H9 (cell line): ENCODE results near the gene EBP. TPM values are rescaled to one million over a fixed set of nuclear protein-coding genes. Genes with fewer than 3 reads are reported as not detected.

ENCODE experiments used
- DNase-seq: peaks from one replicate; pipeline ENCODE4 v3.0.0-alpha.2; 2017
- H2AFZ ChIP-seq: one replicate; pipeline ENCODE4 v1.6.1; 2013; ENCODE audit warnings: mild to moderate bottlenecking, low read length, control low read depth, moderate library complexity
- H2AK5ac ChIP-seq: 2 replicates; pipeline ENCODE4 v1.6.1; 2013; ENCODE audit warnings: low read length, control low read depth, mixed read lengths; ENCODE audit not compliant: insufficient read length
- H2BK120ac ChIP-seq: one replicate; pipeline ENCODE4 v1.6.1; 2013; ENCODE audit warnings: low read depth, mild to moderate bottlenecking, low read length, control low read depth, inconsistent platforms; ENCODE audit not compliant: poor library complexity, severe bottlenecking
- H2BK12ac ChIP-seq: 2 replicates; pipeline ENCODE4 v1.6.1; 2013; ENCODE audit warnings: low read length, control low read depth, mixed read lengths, low read depth; ENCODE audit not compliant: insufficient read length
- H2BK15ac ChIP-seq: 2 replicates; pipeline ENCODE4 v1.6.1; 2013; ENCODE audit warnings: low read depth, low read length, control low read depth
- H2BK20ac ChIP-seq: one replicate; pipeline ENCODE4 v1.6.1; 2013; ENCODE audit warnings: low read depth, mild to moderate bottlenecking, low read length, control low read depth, inconsistent platforms; ENCODE audit not compliant: poor library complexity, severe bottlenecking
- H2BK5ac ChIP-seq: 2 replicates; pipeline ENCODE4 v1.6.1; 2013; ENCODE audit warnings: low read length, control low read depth, mixed read lengths; ENCODE audit not compliant: insufficient read length
- H3K14ac ChIP-seq: 2 replicates; pipeline ENCODE4 v1.6.1; 2013; ENCODE audit warnings: low read length, control low read depth; ENCODE audit not compliant: insufficient read depth
- H3K18ac ChIP-seq: 2 replicates; pipeline ENCODE4 v1.6.1; 2013; ENCODE audit warnings: low read depth, mild to moderate bottlenecking, mixed read lengths, low read length, control low read depth; ENCODE audit not compliant: insufficient read length
- H3K23ac ChIP-seq: 2 replicates; pipeline ENCODE4 v1.6.1; 2013; ENCODE audit warnings: low read length, control low read depth, mixed read lengths, low read depth; ENCODE audit not compliant: insufficient read length
- H3K23me2 ChIP-seq: 2 replicates; pipeline ENCODE4 v1.6.1; 2013; ENCODE audit warnings: low read depth, mild to moderate bottlenecking, mixed read lengths, low read length, control low read depth; ENCODE audit not compliant: insufficient read length, poor library complexity, severe bottlenecking
- H3K27ac ChIP-seq: 2 replicates; pipeline ENCODE4 v1.5.1; 2013; ENCODE audit warnings: low read length, control low read depth, mixed read lengths, low read depth; ENCODE audit not compliant: insufficient read length
- H3K27me3 ChIP-seq: 2 replicates; pipeline ENCODE4 v1.6.1; 2013; ENCODE audit warnings: low read length, control low read depth, inconsistent platforms; ENCODE audit not compliant: insufficient read depth
- H3K4ac ChIP-seq: 2 replicates; pipeline ENCODE4 v1.6.1; 2013; ENCODE audit warnings: low read depth, mild to moderate bottlenecking, control low read depth, inconsistent platforms, low read length, moderate library complexity
- H3K4me1 ChIP-seq: 2 replicates; pipeline ENCODE4 v1.6.1; 2013; ENCODE audit warnings: low read length, control low read depth, inconsistent platforms; ENCODE audit not compliant: insufficient read depth
- H3K4me2 ChIP-seq: 2 replicates; pipeline ENCODE4 v1.6.1; 2013; ENCODE audit warnings: low read length, control low read depth, mixed read lengths; ENCODE audit not compliant: insufficient read length, insufficient read depth
- H3K56ac ChIP-seq: 2 replicates; pipeline ENCODE4 v1.6.1; 2013; ENCODE audit warnings: low read depth, mild to moderate bottlenecking, mixed read lengths, low read length, control low read depth; ENCODE audit not compliant: insufficient read length
- H3K79me1 ChIP-seq: 2 replicates; pipeline ENCODE4 v1.6.1; 2013; ENCODE audit warnings: low read depth, mild to moderate bottlenecking, moderate library complexity, low read length, control low read depth, inconsistent platforms; ENCODE audit not compliant: insufficient read depth, poor library complexity, severe bottlenecking
- H3K79me2 ChIP-seq: 2 replicates; pipeline ENCODE4 v1.6.1; 2013; ENCODE audit warnings: low read length, control low read depth, inconsistent platforms; ENCODE audit not compliant: insufficient read depth
- H3K9ac ChIP-seq: 2 replicates; pipeline ENCODE4 v1.6.1; 2013; ENCODE audit warnings: low read length, control low read depth, mixed read lengths; ENCODE audit not compliant: insufficient read length; ENCODE audit errors: extremely low read depth
- H3K9me3 ChIP-seq: one replicate; pipeline ENCODE4 v1.6.1; 2013; ENCODE audit warnings: low read depth, low read length, inconsistent platforms; ENCODE audit not compliant: control insufficient read depth
- H3T11ph ChIP-seq: one replicate; pipeline ENCODE4 v1.6.1; 2013; ENCODE audit warnings: mild to moderate bottlenecking, low read length, control low read depth, inconsistent platforms
- H4K20me1 ChIP-seq: one replicate; pipeline ENCODE4 v1.6.1; 2013; ENCODE audit not compliant: control insufficient read depth, insufficient read length, insufficient read depth
- H4K5ac ChIP-seq: 2 replicates; pipeline ENCODE4 v1.6.1; 2013; ENCODE audit warnings: low read depth, mild to moderate bottlenecking, mixed read lengths, low read length, control low read depth; ENCODE audit not compliant: insufficient read length
- H4K8ac ChIP-seq: replicated peaks from 2 replicates; pipeline ENCODE4 v1.6.1; 2013; ENCODE audit warnings: low read length, control low read depth, mixed read lengths, low read depth; ENCODE audit not compliant: insufficient read length
- H4K91ac ChIP-seq: 2 replicates; pipeline ENCODE4 v1.6.1; 2013; ENCODE audit warnings: low read depth, mild to moderate bottlenecking, moderate library complexity, mixed read lengths, low read length, control low read depth; ENCODE audit not compliant: insufficient read length
- H3K27ac Mint-ChIP-seq, 3 experiments: 2 replicates in 2 of 3; 3 replicates in 1 of 3; pipeline ENCODE4 v1.8.0; 2020 to 2021; ENCODE audit warnings: mixed read lengths in 3 of 3, mild to moderate bottlenecking in 1 of 3, moderate library complexity in 1 of 3
- H3K27me3 Mint-ChIP-seq: 2 replicates; pipeline ENCODE4 v1.8.0; 2021; ENCODE audit warnings: low read depth, mild to moderate bottlenecking, moderate library complexity, mixed read lengths
- H3K36me3 Mint-ChIP-seq, 3 experiments: 2 replicates in 2 of 3; 3 replicates in 1 of 3; pipeline ENCODE4 v1.8.0; 2020 to 2021; ENCODE audit warnings: low read depth in 3 of 3, mixed read lengths in 3 of 3; ENCODE audit not compliant: insufficient read depth in 1 of 3
- H3K4me1 Mint-ChIP-seq, 2 experiments: 2 replicates each; pipeline ENCODE4 v1.8.0; 2020; ENCODE audit warnings: mixed read lengths in 2 of 2
- H3K4me3 Mint-ChIP-seq, 2 experiments: 2 replicates in 1 of 2; 3 replicates in 1 of 2; pipeline ENCODE4 v1.8.0; 2020 to 2021; ENCODE audit warnings: mild to moderate bottlenecking in 2 of 2, mixed read lengths in 2 of 2, moderate library complexity in 1 of 2
- H3K9me3 Mint-ChIP-seq, 2 experiments: 2 replicates in 1 of 2; 3 replicates in 1 of 2; pipeline ENCODE4 v1.8.0; 2020; ENCODE audit warnings: mild to moderate bottlenecking in 2 of 2, mixed read lengths in 2 of 2, moderate library complexity in 1 of 2
- whole genome bisulfite sequencing: extraction: QIAGEN DNeasy Blood & Tissue Kit; methylation state at CpG from one replicate; pipeline ENCODE4 v1.1.7; 2013; ENCODE audit warnings: missing lambda C conversion rate, low lambda C conversion rate, mixed read lengths; ENCODE audit not compliant: insufficient read length; ENCODE audit errors: extremely low coverage; 5-methylcytosine and 5-hydroxymethylcytosine counted together
- total RNA-seq: library from RNA; stranded (reverse); gene quantifications from 2 replicates; pipeline ENCODE4 v1.2.1, GENCODE V29; 2021
- TF ChIP-seq, protein P1 (sequence below): fragments of 200-600 bp; sonication (generic); conservative IDR thresholded peaks from 3 replicates; pipeline ENCODE4 v1.8.0; 2021; ENCODE audit warnings: antibody characterized with exemption, mild to moderate bottlenecking

Gene EBP
- total RNA-seq, 1 experiment from 2014 or later: 117 TPM

DNA sequence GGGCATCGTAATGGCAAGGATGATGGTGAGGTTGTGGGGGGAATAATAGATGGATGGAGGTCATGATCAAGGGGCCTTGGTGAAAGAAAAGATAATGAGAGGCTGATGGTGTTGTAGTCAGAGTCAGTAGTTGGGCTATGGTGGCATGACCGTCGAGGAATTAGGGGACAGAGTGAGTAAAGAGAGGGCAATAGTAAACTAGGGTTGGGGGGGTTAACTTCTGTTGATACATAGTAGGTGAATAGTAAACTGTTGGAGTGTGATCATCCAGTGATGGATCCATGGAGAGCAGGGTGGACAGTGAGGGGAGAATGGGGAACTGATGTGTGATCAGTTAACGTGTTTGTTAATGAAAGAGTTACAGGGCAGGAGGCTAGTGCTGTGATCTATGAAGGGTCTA lies 44.7 kb upstream of the EBP start:
- H3K18ac ChIP-seq: no peak overlapping the region
- H3K79me2 ChIP-seq: peaks cover 3% of the 10 kb centered on the region; the same call in 1 of the 2 replicates
- 100% methylated on average over 1 of the region's 4 CpGs for WGBS
- H2BK12ac ChIP-seq: no peak overlapping the region
- H3K27ac ChIP-seq: no peak overlapping the region
- no peak overlapping the region for H2BK20ac ChIP-seq
- DNase-seq: no peak
- H3K4me2 ChIP-seq: peak overlapping the region; percentile 83
- Mint-ChIP-seq H3K4me1 (peaks cover 23 to 30% of the 10 kb centered on the region in 2 experiments), H3K27ac (no peak overlapping the region), H3K36me3 (peaks cover 25 to 50% (median 36%) of the 10 kb centered on the region in 3 experiments), H3K27me3 (peaks cover 3% of the 10 kb centered on the region), H3K4me3 (peak overlapping the region; percentile 82 to 89), H3K9me3 (peaks cover 71 to 83% of the 10 kb centered on the region in 2 experiments)
- no peak overlapping the region for H3K4ac ChIP-seq
- no peaks in the 10 kb centered on the region for H3K23me2 ChIP-seq
- no peak overlapping the region for H2BK15ac ChIP-seq
- no peaks in the 10 kb centered on the region for H3K27me3 ChIP-seq
- no peak overlapping the region for H2AK5ac ChIP-seq
- no peak overlapping the region for H3T11ph ChIP-seq
- no peak overlapping the region for H3K56ac ChIP-seq
- H2BK120ac ChIP-seq: no peak overlapping the region
- TF ChIP-seq, protein P1, sequence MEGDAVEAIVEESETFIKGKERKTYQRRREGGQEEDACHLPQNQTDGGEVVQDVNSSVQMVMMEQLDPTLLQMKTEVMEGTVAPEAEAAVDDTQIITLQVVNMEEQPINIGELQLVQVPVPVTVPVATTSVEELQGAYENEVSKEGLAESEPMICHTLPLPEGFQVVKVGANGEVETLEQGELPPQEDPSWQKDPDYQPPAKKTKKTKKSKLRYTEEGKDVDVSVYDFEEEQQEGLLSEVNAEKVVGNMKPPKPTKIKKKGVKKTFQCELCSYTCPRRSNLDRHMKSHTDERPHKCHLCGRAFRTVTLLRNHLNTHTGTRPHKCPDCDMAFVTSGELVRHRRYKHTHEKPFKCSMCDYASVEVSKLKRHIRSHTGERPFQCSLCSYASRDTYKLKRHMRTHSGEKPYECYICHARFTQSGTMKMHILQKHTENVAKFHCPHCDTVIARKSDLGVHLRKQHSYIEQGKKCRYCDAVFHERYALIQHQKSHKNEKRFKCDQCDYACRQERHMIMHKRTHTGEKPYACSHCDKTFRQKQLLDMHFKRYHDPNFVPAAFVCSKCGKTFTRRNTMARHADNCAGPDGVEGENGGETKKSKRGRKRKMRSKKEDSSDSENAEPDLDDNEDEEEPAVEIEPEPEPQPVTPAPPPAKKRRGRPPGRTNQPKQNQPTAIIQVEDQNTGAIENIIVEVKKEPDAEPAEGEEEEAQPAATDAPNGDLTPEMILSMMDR: no peak
- H2BK5ac ChIP-seq: no peak overlapping the region
- H3K9ac ChIP-seq: peak overlapping the region; percentile 12
- no peaks in the 10 kb centered on the region; the same call in 1 of the 2 replicates for H3K4me1 ChIP-seq
- no peaks in the 10 kb centered on the region for H3K79me1 ChIP-seq
- H4K5ac ChIP-seq: no peak overlapping the region
- no peak overlapping the region for H4K8ac ChIP-seq
- H4K91ac ChIP-seq: no peak overlapping the region
- no peak overlapping the region for H3K14ac ChIP-seq
- H2AFZ ChIP-seq: no peak overlapping the region
- H3K23ac ChIP-seq: no peak overlapping the region
- no peaks in the 10 kb centered on the region for H4K20me1 ChIP-seq
- peaks cover 29% of the 10 kb centered on the region for H3K9me3 ChIP-seq
